ENCODE data around the gene PM20D2.

Gene PM20D2, protein sequence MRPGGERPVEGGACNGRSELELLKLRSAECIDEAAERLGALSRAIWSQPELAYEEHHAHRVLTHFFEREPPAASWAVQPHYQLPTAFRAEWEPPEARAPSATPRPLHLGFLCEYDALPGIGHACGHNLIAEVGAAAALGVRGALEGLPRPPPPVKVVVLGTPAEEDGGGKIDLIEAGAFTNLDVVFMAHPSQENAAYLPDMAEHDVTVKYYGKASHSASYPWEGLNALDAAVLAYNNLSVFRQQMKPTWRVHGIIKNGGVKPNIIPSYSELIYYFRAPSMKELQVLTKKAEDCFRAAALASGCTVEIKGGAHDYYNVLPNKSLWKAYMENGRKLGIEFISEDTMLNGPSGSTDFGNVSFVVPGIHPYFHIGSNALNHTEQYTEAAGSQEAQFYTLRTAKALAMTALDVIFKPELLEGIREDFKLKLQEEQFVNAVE

DNA sequence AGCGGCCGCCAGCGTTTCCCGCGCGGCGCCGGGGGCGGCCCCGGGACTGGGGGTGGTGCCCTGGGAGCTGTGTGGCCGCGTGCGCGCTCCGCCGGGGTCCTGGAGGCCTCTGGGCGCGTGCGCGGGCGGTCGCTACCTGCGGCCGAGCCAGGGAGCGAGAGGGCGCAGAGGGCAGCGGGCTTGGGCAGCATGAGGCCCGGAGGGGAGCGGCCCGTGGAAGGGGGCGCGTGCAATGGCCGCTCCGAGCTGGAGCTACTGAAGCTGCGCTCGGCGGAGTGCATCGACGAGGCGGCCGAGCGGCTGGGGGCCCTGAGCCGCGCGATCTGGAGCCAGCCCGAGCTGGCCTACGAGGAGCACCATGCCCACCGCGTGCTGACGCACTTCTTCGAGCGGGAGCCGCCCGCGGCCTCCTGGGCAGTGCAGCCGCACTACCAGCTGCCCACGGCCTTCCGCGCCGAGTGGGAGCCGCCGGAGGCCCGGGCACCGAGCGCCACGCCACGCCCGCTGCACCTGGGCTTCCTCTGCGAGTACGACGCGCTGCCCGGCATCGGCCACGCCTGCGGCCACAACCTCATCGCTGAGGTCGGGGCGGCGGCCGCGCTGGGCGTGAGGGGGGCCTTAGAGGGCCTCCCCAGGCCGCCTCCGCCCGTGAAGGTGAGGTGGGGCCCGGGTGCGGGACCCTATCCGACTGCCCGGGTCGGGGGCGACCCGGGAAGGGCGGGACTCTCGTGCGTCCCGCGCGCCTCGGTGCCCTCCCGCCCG is at the start of gene PM20D2:
PM20D2 (plus strand) TSS at position 100 of the 762 bp plus-strand sequence; CDS start at position 190, 90 bp downstream.
- DNase-seq (ENCODE audit: extremely low read depth, low read depth) = no peak
- TF ChIP-seq, protein P1, sequence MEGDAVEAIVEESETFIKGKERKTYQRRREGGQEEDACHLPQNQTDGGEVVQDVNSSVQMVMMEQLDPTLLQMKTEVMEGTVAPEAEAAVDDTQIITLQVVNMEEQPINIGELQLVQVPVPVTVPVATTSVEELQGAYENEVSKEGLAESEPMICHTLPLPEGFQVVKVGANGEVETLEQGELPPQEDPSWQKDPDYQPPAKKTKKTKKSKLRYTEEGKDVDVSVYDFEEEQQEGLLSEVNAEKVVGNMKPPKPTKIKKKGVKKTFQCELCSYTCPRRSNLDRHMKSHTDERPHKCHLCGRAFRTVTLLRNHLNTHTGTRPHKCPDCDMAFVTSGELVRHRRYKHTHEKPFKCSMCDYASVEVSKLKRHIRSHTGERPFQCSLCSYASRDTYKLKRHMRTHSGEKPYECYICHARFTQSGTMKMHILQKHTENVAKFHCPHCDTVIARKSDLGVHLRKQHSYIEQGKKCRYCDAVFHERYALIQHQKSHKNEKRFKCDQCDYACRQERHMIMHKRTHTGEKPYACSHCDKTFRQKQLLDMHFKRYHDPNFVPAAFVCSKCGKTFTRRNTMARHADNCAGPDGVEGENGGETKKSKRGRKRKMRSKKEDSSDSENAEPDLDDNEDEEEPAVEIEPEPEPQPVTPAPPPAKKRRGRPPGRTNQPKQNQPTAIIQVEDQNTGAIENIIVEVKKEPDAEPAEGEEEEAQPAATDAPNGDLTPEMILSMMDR (IDR thresholded peaks at IDR 0.05; ENCODE audit: low read depth, low read length) = no peak

DNA sequence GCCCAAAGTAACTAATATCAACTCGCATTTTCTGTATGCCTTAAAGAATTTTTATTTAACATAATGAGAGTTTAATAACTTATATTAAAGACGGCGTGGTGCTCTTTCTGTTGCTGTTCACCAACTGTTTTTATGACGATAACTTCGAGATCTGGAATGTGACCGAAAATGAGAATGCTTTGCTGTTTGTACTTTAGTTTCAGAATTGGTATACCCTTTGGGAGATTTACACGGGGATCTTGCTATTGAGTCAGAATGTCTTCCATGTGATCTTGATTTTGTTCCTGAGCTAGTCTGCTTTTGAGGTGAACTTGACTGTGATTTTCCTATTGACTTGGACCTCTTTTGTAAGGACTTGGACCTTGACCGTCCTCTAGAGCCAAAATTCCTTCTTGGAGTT is 47.4 kb upstream of the PM20D2 start:
- no peak for DNase-seq (ENCODE audit: extremely low read depth, low read depth)

DNA sequence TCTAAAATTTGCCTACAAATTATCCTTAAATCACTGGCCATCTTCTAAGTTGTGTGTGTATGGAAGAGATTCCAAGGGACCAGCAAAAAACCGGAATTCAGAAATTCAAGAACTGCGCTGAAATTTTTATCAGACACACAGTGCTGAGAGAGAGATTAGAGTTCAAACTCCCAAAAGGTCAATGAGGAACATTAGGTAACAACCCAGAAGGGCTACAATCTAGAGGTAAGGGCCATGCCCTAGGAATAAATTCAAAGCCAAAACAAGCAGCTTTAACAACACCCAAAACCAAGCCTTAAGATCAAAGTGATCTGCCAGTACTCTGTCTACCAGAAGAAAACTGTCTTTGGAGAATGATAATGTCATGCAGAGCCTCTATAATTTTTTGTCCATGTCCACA is 45.7 kb upstream of the PM20D2 start:
- TF ChIP-seq, protein P1 (IDR thresholded peaks at IDR 0.05; ENCODE audit: low read depth, low read length) = no peak
- no peak for DNase-seq (ENCODE audit: extremely low read depth, low read depth)

More for the DNA sequence above, 47.4 kb upstream of the PM20D2 start:
- TF ChIP-seq, protein P1 (IDR thresholded peaks at IDR 0.05; ENCODE audit: low read depth, low read length) = no peak

DNA sequence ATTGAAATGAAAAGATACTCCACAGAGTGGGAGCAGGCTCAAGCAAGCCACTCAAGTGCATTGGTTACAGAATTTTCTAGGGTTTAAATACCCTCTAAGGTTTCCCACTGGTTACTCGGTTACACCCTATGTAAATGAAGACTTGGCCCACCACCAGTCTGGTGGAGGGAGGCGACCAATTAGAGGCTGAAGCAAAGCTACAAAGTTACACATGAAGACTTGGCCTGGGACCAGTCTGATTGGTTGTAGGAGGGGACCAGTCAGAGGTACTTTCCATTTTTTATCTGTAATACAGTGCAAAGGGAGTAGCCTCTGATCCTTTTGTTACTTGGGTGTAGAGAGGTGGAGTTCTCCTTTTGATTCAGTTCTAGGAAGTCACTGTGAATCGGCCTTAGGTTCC is 35.6 kb upstream of the PM20D2 start:
- DNase-seq (ENCODE audit: extremely low read depth, low read depth) = no peak

DNA sequence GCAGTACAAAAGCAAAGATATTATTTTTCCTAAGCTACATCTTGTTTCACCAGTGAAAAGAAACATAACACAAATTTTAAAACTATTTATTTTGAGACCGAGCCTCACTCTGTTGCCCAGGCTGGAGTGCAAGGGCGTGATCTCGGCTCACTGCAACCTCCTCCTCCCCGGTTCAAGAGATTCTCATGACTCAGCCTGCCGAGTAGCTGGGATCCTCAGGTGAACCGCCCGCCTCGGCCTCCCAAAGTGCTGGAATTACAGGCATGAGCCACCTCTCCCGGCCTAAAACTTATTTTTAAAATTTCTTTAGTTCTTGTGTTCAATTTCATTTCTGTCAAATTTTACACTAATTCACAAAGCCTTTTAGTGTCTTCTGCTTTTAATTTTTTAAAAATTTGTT is 33.9 kb upstream of the PM20D2 start:
- DNase-seq (ENCODE audit: extremely low read depth, low read depth) = no peak
- TF ChIP-seq, protein P1 (IDR thresholded peaks at IDR 0.05; ENCODE audit: low read depth, low read length) = no peak

More for the DNA sequence above, 35.6 kb upstream of the PM20D2 start:
- TF ChIP-seq, protein P1 (IDR thresholded peaks at IDR 0.05; ENCODE audit: low read depth, low read length) = no peak

DNA sequence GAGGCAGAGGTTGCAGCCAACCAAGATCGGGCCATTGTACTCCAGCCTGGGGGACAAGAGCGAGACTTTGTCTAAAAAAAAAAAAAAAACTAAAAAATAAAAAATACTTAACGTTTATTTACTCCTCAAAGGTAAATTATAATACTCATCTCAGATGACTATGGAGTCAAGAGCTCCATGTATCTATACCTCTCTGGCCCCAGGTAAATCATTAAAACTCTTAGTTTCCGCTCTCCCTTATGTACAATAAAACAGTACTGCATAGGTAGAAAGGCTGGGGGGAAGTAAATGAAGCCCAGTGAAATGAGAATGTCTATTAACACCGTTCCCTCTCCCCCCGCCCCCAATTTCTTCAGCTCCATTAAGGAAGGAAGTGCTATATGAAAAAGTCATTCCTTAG is 29.2 kb upstream of the PM20D2 start:
- DNase-seq (ENCODE audit: extremely low read depth, low read depth) = no peak
- TF ChIP-seq, protein P1 (IDR thresholded peaks at IDR 0.05; ENCODE audit: low read depth, low read length) = no peak
